Bladder microvascular endothelial cell (primary cell): ENCODE results near the gene ANKLE1. TPM values are rescaled to one million over a fixed set of nuclear protein-coding genes. Genes with fewer than 3 reads are reported as not detected.

ENCODE experiments used
- total RNA-seq: library from RNA; depleted of rRNA; stranded (reverse); fragments of >200 nt; gene quantifications from 2 replicates; pipeline ENCODE4 v1.2.3, GENCODE V29; 2014

ANKLE1 gene
- total RNA-seq = 0.49 and 0.76 TPM in 2 replicates

GRCh38 chr19:17281391-17282304, at the start of gene ANKLE1:
Gene ANKLE1, plus strand, starts transcription at chr19:17281901. Its CDS starts 20 bp downstream, at chr19:17281921.

DNA sequence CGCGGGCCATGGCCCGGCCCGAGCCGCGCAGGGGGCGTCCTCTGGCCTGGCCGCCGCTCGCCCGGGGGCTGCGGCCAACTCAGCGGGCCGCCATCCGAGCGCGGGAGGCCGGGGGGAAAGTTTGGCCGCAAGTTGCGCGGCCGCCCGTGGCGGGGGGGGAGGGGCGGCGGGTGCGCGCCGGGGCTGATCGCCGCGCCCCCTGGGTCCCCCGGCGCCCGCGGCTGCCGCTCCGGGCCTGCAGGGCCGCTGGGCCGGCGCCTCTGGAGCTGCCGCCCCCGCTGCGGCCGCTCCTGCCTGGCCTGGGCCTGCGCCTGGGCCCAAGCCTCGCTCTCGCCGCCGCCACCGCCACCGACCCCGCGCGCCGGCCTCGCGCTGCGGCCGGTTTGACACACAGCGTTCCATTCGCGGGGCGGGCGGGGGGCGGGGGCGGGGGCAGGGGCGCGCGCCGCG, 36.1 kb upstream of the ANKLE1 start, which contains the start of gene NR2F6:
Gene NR2F6, minus strand, starts transcription at position 385 of the 450 bp plus-strand sequence. CDS start 699 bp downstream, outside the sequence.

DNA sequence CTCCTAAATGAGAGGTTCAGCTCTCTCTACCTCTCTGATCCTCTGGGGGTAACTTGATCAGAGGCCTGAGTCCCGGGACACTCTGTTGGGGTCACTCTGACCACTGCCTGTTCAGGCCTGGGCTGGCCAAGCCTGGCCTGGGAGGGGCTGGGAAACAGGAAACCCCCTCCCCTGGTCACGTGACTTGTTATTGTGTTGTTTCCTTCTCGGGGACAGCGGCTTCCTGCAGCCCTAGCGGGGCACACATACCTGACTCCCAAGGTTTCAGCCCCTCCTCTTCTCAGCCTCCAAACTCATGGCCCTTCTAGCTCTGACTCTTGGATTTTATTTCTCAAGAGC, 17.1 kb upstream of the ANKLE1 start, which contains the start of gene USHBP1:
Gene USHBP1, minus strand, starts transcription at position 105 of the 339 bp plus-strand sequence. CDS start 446 bp downstream, outside the sequence.

GRCh38 chr19:17266975-17267788, 14.5 kb upstream of the ANKLE1 start, which contains the start of gene BABAM1:
Gene BABAM1, plus strand, starts transcription at chr19:17267443. Its CDS starts 1,364 bp downstream, at chr19:17268807.

GRCh38 chr19:17303167-17303939, 21.7 kb downstream of the ANKLE1 start, which contains the start of gene ABHD8:
Gene ABHD8, minus strand, starts transcription at chr19:17303425. Its CDS starts 1,809 bp downstream, at chr19:17301616.

GRCh38 chr19:17305517-17306284, 24.0 kb downstream of the ANKLE1 start, which contains the start of gene MRPL34:
Gene MRPL34, plus strand, starts transcription at chr19:17305872. Its CDS starts 21 bp downstream, at chr19:17305893.

GRCh38 chr19:17309198-17309964, 27.7 kb downstream of the ANKLE1 start, which contains the start of gene DDA1:
Gene DDA1, plus strand, starts transcription at chr19:17309563. Its CDS starts 92 bp downstream, at chr19:17309655.

DNA sequence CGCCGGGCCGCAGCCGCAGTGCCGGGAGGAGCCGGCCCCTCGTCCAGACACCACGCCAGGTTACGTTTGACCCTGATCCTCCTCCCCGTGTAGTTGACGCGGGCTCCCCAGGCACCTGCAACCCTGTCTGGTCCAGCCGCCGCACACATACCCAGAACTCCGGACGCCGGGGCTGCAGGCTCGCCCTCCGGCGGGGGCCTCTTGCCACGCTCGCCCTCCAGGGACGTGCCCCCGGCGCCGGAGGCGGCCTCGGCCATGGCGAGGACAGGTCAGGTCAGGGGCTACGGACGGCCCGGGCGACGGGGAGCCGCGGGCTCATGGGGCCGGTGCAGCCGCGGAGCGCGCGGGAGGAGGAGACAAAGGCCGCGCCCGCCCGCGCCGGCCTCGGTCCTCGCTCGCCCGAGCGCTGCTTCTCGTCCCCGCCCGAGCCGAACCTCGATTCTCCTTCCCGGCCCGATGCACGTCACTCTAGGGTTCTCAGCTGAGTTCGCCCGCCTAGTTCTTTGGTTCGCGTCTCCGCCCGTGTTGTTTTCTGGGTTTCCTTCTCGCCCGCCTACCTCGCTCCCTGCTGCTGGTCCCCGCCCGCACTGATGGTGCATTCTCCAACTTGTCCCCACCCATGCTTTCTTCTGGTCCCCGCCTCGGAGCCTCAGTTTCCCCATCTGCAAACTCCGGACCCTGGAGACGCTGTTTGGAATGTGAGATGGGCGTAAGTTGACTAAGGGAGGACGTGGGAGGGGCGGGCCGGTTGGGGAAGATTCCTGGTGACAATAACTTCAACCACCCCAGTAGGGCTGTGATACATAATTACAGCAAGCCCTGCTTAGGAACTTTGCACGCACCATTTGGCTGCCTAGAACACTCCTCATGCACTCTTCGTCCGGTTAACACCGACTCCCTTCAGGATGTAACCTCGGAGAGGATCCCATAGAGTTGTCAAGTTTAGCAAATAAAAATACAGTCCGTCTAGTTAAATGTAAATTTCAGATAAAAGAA, 53.0 kb downstream of the ANKLE1 start, which contains the start of gene ANO8:
Gene ANO8, minus strand, starts transcription at position 442 of the 996 bp plus-strand sequence. Its CDS starts 185 bp downstream, at position 257.

Other genes with a start within 250 kb of the ANKLE1 start
- gene HAUS8, start 206.4 kb upstream of the ANKLE1 start, total RNA-seq = 3.8 and 4.2 TPM in 2 replicates
- 38.7 and 75.2 TPM in 2 replicates for gene MYO9B, start 206.1 kb upstream of the ANKLE1 start, total RNA-seq
- gene USE1, start 66.5 kb upstream of the ANKLE1 start, total RNA-seq = 12.8 and 22.0 TPM in 2 replicates
- 1.5 and 2.1 TPM in 2 replicates for gene OCEL1, start 55.7 kb upstream of the ANKLE1 start, total RNA-seq
- gene NR2F6, start 36.0 kb upstream of the ANKLE1 start, total RNA-seq = 29.3 and 39.3 TPM in 2 replicates
- gene USHBP1, start 17.2 kb upstream of the ANKLE1 start, total RNA-seq = 27.4 and 34.0 TPM in 2 replicates
- 91.3 and 113 TPM in 2 replicates for gene BABAM1, start 14.5 kb upstream of the ANKLE1 start, total RNA-seq
- 5.2 and 7.2 TPM in 2 replicates for gene ABHD8, start 21.5 kb downstream of the ANKLE1 start, total RNA-seq
- gene MRPL34, start 24.0 kb downstream of the ANKLE1 start, total RNA-seq = 16.3 and 24.4 TPM in 2 replicates
- gene DDA1, start 27.7 kb downstream of the ANKLE1 start, total RNA-seq = 14.4 and 38.8 TPM in 2 replicates
- gene ANO8, start 53.0 kb downstream of the ANKLE1 start, total RNA-seq = 2.4 and 6.1 TPM in 2 replicates
- 10.4 and 32.6 TPM in 2 replicates for gene GTPBP3, start 55.7 kb downstream of the ANKLE1 start, total RNA-seq
- gene PLVAP, start 95.4 kb downstream of the ANKLE1 start, total RNA-seq = 11.8 and 12.5 TPM in 2 replicates
- gene CCDC194, start 112.3 kb downstream of the ANKLE1 start, total RNA-seq = not detected in 2 replicates
- gene BST2, start 123.7 kb downstream of the ANKLE1 start, total RNA-seq = 36.9 and 54.1 TPM in 2 replicates
- 20.9 and 36.8 TPM in 2 replicates for gene MVB12A, start 138.1 kb downstream of the ANKLE1 start, total RNA-seq
- not detected in 2 replicates for gene TMEM221, start 166.8 kb downstream of the ANKLE1 start, total RNA-seq
- gene NXNL1, start 179.0 kb downstream of the ANKLE1 start, total RNA-seq = not detected in 2 replicates
- 10.0 and 30.6 TPM in 2 replicates for gene SLC27A1, start 188.6 kb downstream of the ANKLE1 start, total RNA-seq
- 49.5 and 52.9 TPM in 2 replicates for gene PGLS, start 229.7 kb downstream of the ANKLE1 start, total RNA-seq